Keratinocyte (primary cell): ENCODE measurements around the gene MFAP4. TPM values are rescaled to one million over a fixed set of nuclear protein-coding genes. Genes with fewer than 3 reads are reported as not detected.

Source experiments
- DNase-seq: peaks from one replicate; pipeline ENCODE4 v3.0.0-alpha.2; 2011; ENCODE audit warnings: low read depth, missing footprints, low spot score
- FAIRE-seq: peaks from 2 replicates; lab custom pipeline; 2011; peaks lifted over from hg19 to GRCh38; lab: Jason Lieb, UNC
- H2AFZ ChIP-seq: 2 replicates; pipeline ENCODE4 v1.6.0; 2012; ENCODE audit warnings: low read length, control low read depth, inconsistent platforms; ENCODE audit not compliant: control insufficient read depth
- H3K27ac ChIP-seq: 2 replicates; pipeline ENCODE4 v1.5.1; 2011; ENCODE audit warnings: low read length; ENCODE audit not compliant: control insufficient read depth, insufficient read depth
- H3K27me3 ChIP-seq: 3 replicates; pipeline ENCODE4 v1.6.0; 2011; ENCODE audit warnings: low read length; ENCODE audit not compliant: control insufficient read depth, insufficient read depth; ENCODE audit errors: extremely low read depth
- H3K36me3 ChIP-seq, 2 experiments: 2 replicates in 1 of 2; 3 replicates in 1 of 2; pipeline ENCODE4 v1.5.1; 2011; ENCODE audit warnings: low read length in 2 of 2, mild to moderate bottlenecking in 1 of 2; ENCODE audit not compliant: control insufficient read depth in 2 of 2, insufficient read depth in 2 of 2; ENCODE audit errors: extremely low read depth in 1 of 2
- H3K4me1 ChIP-seq: 3 replicates; pipeline ENCODE4 v1.5.1; 2011; ENCODE audit warnings: low read length; ENCODE audit not compliant: control insufficient read depth, insufficient read depth; ENCODE audit errors: extremely low read depth
- H3K4me2 ChIP-seq: 3 replicates; pipeline ENCODE4 v1.6.0; 2011; ENCODE audit warnings: low read depth, low read length; ENCODE audit not compliant: control insufficient read depth, insufficient read depth; ENCODE audit errors: extremely low read depth
- H3K4me3 ChIP-seq, 3 experiments: fragments of 200-600 bp in 1 of 3; sonication (generic) in 1 of 3; 2 replicates in 2 of 3; 3 replicates in 1 of 3; pipeline ENCODE4 v1.5.1; 2011 to 2016; ENCODE audit warnings: low read length in 3 of 3, mild to moderate bottlenecking in 3 of 3, control low read depth in 2 of 3, inconsistent platforms in 1 of 3, low read depth in 1 of 3, mixed read lengths in 1 of 3, mixed run types in 1 of 3, moderate library complexity in 1 of 3; ENCODE audit not compliant: control insufficient read depth in 2 of 3, insufficient read depth in 2 of 3; ENCODE audit errors: extremely low read depth in 1 of 3
- H3K79me2 ChIP-seq: 2 replicates; pipeline ENCODE4 v1.6.0; 2012; ENCODE audit warnings: low read length; ENCODE audit not compliant: control insufficient read depth, insufficient read depth
- H3K9ac ChIP-seq: 3 replicates; pipeline ENCODE4 v1.6.0; 2011; ENCODE audit warnings: low read length; ENCODE audit not compliant: control insufficient read depth, insufficient read depth; ENCODE audit errors: extremely low read depth
- H3K9me1 ChIP-seq: 3 replicates; pipeline ENCODE4 v1.6.0; 2011; ENCODE audit warnings: low read length; ENCODE audit not compliant: control insufficient read depth, insufficient read depth; ENCODE audit errors: extremely low read depth
- H3K9me3 ChIP-seq: 2 replicates; pipeline ENCODE4 v1.5.1; 2012; ENCODE audit warnings: low read depth, low read length; ENCODE audit not compliant: control insufficient read depth
- H4K20me1 ChIP-seq: 3 replicates; pipeline ENCODE4 v1.6.0; 2011; ENCODE audit warnings: low read length; ENCODE audit not compliant: control insufficient read depth, insufficient read depth; ENCODE audit errors: extremely low read depth
- EZH2 ChIP-seq: IDR thresholded peaks from one replicate; pipeline ENCODE4 v1.6.1; 2012; ENCODE audit warnings: inconsistent platforms, mild to moderate bottlenecking, low read length, moderate library complexity
- dilution Hi-C: fragments of 300-500 bp; cut with MboI; formaldehyde crosslinking; loops from one replicate; pipeline ENCODE4 v1.7.0; 2020; ENCODE audit warnings: low sequenced_read_pairs; ENCODE audit not compliant: extremely low pct_ligation_motif_present
- polyA plus RNA-seq, 5 experiments: library from polyadenylated mRNA; depleted of rRNA in 3 of 5; stranded (reverse) in 3 of 5; stranded (forward) in 1 of 5; unstranded in 1 of 5; fragments of >200 nt; gene quantifications; 1 replicate in 1 of 5; 2 replicates in 3 of 5; 3 replicates in 1 of 5; pipeline versions ENCODE4 v1.2.1 to v1.2.3, GENCODE V29; 2011 to 2012; ENCODE audit warnings: missing spikeins in 2 of 5, low read depth in 1 of 5, low replicate concordance in 1 of 5
- TF ChIP-seq, protein P1 (sequence below), 3 experiments: IDR thresholded peaks in 1 of 3; conservative IDR thresholded peaks in 1 of 3; optimal IDR thresholded peaks in 1 of 3; 2 replicates in 2 of 3; 3 replicates in 1 of 3; pipeline versions ENCODE3 to v1.5.1; 2011; ENCODE audit warnings: low read length in 3 of 3, mild to moderate bottlenecking in 3 of 3, moderate library complexity in 2 of 3, control low read depth in 1 of 3, inconsistent platforms in 1 of 3; ENCODE audit not compliant: insufficient read depth in 2 of 3; ENCODE audit errors: extremely low read depth in 1 of 3

MFAP4 gene
- polyA plus RNA-seq, 1 donor (not counting 4 experiments of a cell fraction or from before 2014, with no cell fraction given): not detected

DNA sequence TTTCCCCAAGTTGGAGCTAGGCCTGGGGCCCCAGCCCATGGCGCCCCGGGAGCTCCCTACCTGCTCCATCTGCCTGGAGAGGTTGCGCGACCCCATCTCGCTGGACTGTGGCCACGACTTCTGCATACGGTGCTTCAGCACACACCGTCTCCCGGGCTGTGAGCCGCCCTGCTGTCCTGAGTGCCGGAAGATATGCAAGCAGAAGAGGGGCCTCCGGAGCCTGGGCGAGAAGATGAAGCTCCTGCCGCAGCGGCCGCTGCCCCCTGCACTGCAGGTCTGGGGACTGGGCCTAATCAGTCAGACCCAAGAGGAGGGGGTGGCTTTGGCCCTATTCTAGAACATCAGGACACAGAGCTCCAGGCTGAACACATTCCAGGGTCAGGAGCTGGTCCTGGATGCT is 25.5 kb upstream of the MFAP4 start:
- Histone ChIP-seq H3K4me2 (no peak overlapping the region), H3K4me3 (no peak overlapping the region), H3K27me3 (peaks cover 11% of the 10 kb centered on the region), H2AFZ (no peak overlapping the region), H4K20me1 (no peaks in the 10 kb centered on the region), H3K79me2 (no peaks in the 10 kb centered on the region), H3K9me1 (peaks cover 2% of the 10 kb centered on the region), H3K9me3 (no peaks in the 10 kb centered on the region), H3K4me1 (peaks cover 14% of the 10 kb centered on the region), H3K9ac (no peak overlapping the region), H3K36me3 (no peaks in the 10 kb centered on the region), H3K27ac (no peak overlapping the region)
- TF ChIP-seq, protein P1, sequence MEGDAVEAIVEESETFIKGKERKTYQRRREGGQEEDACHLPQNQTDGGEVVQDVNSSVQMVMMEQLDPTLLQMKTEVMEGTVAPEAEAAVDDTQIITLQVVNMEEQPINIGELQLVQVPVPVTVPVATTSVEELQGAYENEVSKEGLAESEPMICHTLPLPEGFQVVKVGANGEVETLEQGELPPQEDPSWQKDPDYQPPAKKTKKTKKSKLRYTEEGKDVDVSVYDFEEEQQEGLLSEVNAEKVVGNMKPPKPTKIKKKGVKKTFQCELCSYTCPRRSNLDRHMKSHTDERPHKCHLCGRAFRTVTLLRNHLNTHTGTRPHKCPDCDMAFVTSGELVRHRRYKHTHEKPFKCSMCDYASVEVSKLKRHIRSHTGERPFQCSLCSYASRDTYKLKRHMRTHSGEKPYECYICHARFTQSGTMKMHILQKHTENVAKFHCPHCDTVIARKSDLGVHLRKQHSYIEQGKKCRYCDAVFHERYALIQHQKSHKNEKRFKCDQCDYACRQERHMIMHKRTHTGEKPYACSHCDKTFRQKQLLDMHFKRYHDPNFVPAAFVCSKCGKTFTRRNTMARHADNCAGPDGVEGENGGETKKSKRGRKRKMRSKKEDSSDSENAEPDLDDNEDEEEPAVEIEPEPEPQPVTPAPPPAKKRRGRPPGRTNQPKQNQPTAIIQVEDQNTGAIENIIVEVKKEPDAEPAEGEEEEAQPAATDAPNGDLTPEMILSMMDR (optimal IDR thresholded peaks at IDR 0.05 in 1 of 3, IDR thresholded peaks at IDR 0.05 in 1 of 3, conservative IDR thresholded peaks at IDR 0.05 in 1 of 3; ENCODE audit: extremely low read depth in 1 of 3, insufficient read depth in 2 of 3, low read length in 3 of 3): no peak
- no peak for TF ChIP-seq EZH2
- DNase-seq (no peak), FAIRE-seq (no peak)
- dilution Hi-C loops: no loop called here

DNA sequence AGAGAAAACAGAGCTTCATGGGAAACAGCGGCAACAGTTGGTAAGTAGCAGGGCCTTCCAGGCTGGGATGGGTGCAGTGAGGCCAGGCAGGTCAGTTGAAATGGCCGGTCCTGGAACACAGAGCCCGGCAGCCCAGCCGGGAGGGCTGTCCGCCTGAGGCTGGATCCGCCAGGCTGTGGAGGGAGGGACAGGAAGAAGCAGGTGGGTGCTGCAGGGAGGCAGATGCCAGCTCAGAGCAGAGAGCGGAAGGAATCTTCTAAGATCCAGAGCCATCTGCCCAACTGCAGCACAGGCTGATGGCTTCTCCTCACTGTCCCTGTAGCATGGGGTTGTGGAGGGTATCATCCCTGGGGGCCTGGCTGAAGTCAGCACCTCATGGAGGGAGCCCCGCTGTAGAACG is 24.6 kb upstream of the MFAP4 start:
- Histone ChIP-seq H3K4me2 (no peak overlapping the region), H3K4me3 (no peak overlapping the region)
- no peak for FAIRE-seq

More for the DNA sequence above, 24.6 kb upstream of the MFAP4 start:
- Histone ChIP-seq H3K9me3 (no peaks in the 10 kb centered on the region), H3K9ac (no peak overlapping the region), H3K27ac (no peak overlapping the region), H3K4me1 (peaks cover 14% of the 10 kb centered on the region), H2AFZ (no peak overlapping the region), H4K20me1 (no peaks in the 10 kb centered on the region), H3K27me3 (peaks cover 11% of the 10 kb centered on the region), H3K36me3 (no peaks in the 10 kb centered on the region), H3K9me1 (peaks cover 2% of the 10 kb centered on the region), H3K79me2 (no peaks in the 10 kb centered on the region)
- TF ChIP-seq, protein P1 (optimal IDR thresholded peaks at IDR 0.05 in 1 of 3, IDR thresholded peaks at IDR 0.05 in 1 of 3, conservative IDR thresholded peaks at IDR 0.05 in 1 of 3; ENCODE audit: extremely low read depth in 1 of 3, insufficient read depth in 2 of 3, low read length in 3 of 3): no peak
- no peak for TF ChIP-seq EZH2
- dilution Hi-C loops: no loop called here
- DNase-seq: no peak
